GM18499 (cell line): ENCODE data around the gene CNTN4.
"Not testable (repeated sequence)": the region's sequence is repeated elsewhere in the genome, so short reads cannot be mapped to it uniquely, and the experiment has no call there.

ENCODE experiments used
- ATAC-seq: cut with Tn5 transposase; IDR thresholded peaks from one replicate; pipeline ENCODE4 v1.9.1; 2021; ENCODE audit warnings: moderate number of reproducible peaks; ENCODE audit not compliant: insufficient read depth, unreplicated experiment

CNTN4 gene

DNA sequence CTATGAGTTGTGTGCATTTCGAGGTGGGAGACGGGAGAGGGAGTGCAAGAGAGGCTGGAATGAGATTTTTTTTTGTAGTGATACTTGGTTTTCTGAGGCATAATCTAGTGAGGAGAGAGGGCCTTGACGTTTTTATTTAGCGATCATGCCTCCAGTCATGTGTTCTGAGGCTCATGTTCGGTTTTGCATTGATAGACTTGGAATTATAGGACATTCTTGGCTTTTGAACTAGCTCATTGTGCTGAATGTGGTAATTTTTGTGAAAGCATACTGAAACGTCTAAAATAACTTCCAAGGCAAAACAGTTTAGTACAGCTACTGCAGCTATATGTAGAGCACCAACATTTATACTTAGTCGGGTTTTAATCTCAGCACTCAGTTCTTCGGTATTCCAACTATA is 408.1 kb downstream of the CNTN4 start:
- no peak for ATAC-seq

DNA sequence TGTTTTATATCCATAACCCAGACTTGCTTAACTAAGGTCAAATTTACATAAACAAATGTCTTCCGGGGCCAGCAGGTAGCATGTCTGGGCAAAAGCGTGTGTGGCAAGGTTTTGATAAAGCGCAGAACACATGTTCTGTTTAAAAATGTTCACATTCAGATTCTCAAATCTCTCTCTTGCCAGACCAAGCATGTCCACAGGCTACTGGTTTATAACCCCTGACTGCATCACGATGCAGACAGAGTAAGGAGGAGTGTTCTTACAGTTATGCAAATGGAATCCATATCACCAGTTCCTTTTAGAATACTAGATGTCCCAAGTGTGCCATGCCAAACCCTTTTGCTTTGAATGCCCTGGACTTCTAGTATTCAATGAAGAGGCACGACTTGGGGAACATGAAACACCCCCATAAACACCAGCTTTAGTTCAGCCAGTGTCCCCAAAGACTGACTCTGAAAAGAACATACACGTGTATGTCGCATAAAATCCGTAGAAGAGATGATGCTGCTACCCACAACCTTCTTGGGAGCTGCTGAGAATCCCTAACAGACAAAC is 412.0 kb downstream of the CNTN4 start:
- no peak for ATAC-seq

DNA sequence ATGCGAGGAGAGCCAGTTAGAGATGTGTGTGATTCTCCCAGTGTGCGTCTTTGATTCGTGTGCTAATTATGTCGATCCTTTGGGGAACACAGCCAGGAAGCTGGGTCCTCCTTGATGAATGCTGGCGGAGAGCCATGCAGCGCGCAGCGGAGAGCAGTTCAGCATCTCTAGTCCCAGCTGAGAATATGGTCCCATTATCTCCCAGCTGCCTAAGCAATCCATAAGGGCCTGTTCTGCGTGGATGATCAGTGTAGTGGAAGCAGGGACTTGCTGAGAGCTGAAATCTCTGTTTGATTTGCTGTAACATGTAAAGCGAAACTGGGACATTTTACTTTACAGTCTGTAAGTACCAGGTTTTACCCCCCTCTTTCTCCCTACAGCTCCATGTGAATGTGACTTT is 412.7 kb downstream of the CNTN4 start:
- ATAC-seq = no peak

DNA sequence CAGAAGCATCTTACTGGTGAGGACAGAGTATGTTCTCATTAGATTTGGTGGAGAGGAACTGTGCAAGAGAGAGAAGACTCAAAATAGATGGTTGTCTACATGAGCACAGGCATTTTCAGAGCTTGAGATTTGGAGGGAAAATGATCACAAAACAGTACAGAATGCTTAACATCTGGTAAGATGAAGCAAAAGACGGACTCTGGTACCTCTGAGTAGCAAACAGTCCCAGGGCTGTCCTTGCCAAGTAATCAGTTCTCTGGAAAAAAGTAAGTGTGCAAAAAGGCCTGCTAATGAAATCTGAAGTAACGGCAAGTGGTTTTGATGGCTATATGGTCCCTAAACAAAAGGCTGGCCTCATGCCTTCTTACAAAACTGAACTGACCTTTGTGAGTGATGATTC is 414.2 kb downstream of the CNTN4 start:
- no peak for ATAC-seq

DNA sequence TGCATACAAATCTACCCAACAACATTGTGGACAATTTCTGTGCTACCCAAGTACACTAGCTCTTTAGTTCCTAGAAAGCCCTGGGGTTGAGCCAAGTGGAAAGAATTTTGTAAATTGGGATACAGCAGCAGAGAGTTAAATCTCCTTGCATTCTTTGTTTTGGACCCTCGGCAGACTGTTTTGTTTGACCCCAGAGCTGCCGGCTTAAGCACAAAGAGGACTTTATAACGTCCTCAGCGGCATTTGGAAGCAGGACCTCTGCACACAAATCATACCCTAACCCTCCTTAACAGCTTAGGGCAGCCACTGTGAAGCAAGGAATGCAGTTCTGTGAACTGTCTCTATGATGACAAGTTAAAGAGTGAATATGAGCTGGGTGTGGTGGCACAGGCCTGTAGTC is 415.3 kb downstream of the CNTN4 start:
- no peak for ATAC-seq

DNA sequence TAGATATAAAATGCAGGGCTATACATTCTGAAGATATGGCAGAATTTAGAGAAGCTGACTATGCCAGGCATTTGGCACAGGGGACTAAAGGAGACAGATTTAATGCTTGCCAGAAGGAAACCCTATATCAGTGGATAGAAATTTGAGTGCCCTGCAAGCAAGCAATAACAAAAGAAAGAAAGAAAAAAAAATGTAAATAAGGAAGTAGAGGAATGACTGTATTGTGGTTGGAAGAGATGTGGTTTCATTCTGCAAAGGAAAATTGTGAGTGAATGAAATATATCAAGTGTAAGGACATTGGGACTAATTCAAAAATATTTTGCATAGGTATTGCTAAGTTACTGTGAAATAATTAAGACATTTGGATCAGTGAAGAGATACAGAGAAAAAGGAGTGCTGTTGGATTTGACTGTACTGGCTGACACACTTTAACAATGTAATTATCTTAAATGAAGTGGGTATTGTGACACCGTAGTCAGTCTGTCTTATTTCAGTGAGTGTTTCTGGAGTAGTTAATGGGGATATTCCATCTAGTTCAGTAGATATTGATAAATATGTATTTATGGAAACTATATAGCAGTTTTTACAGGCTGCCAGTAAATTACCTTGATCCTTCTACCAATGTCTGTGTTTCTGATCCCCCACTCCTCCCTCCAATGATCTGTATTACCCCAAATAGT is 418.2 kb downstream of the CNTN4 start:
- ATAC-seq = no peak

DNA sequence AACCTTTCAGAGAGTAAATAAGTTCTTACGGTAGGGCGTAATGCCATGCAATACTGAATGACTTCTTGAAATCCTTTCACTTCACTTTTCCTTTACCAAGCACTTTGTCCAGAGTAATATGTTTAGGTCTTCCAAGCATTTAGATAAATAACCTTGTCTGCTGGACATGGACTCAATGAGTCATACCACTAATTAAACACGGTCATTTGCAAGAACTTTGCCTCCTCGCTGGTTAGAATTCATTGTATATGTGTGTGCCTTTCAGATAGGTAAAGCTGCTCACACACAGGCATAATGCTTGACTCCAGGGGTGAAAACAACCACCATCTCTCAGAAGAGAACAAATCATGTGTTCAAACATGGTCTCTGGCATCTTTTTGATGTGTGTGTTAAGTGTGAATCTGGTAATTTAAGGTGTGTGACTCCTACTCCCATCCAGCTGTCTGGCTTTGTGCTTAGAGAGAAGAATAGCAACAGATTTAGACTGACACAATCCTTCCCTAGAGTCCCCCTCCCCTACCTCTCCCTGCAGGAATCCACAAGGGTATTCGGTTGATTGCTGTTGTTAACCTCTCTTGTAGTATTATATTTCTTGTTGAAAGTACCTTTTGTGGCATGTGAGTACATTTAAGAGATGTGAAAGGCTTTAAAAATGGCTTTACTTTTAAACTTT is 419.0 kb downstream of the CNTN4 start:
- no peak for ATAC-seq

DNA sequence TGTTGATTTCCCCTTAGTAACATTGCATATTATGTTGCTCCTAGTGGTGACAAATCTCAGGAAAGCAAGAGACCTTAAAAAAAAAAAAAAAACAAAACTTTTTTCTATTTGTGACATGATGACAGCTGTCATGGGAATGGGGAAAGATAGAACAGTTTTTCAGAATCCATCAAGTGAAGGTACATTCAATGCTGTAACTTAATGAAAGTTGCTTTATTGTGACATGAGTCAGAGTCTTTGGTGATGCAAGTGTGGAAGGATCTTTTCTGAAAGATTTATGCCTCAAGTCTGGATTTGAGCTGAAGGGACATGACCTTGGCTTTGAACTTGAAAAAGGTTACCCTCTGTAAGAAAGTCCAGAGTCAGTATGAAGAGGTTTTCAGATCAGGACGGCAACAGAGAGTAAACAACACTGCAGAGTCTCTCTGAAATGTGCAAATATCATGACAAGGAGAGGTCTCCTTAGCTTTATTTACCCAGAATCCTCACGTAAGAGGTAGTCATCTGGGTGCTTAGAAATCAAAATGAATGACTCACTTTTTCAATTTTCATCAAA is 424.7 kb downstream of the CNTN4 start:
- ATAC-seq = no peak

DNA sequence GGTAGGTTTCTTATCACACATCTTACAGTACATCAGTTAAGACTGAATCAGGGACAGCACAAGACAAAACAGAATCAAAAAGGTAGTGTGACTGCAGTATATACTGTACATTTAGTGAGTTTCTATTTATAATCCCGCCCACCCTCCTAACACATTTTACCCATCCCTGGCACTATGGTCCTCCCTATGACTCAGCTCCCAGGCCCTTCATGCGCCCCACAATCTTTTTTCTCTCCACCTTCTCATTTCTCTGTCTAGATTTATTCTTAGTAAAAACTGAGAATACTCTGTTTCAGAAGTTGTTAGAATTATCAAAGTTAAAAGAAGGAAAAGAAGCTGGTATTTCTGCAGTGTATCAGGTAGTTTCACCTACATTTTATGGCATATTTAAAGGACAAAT is 427.3 kb downstream of the CNTN4 start:
- ATAC-seq = no peak

DNA sequence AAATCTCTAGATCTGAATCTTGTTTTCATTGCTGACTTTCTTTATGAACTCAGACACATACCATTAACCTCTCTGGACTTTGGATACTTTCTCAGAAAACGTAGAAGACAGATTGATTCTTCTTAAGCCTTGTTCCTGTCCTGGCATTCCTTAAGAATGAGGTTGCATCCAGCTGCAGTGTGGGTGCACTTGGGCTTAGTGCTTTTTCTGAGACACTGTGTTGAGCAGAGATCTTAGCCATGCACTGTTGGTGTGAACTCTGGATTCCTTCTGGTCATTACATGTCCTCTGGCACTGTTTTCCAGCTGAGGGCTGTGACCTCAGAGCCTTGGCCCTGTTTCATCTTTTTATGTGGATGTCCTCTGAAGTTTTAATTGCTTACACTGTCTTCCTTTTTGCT is 428.3 kb downstream of the CNTN4 start:
- no peak for ATAC-seq

DNA sequence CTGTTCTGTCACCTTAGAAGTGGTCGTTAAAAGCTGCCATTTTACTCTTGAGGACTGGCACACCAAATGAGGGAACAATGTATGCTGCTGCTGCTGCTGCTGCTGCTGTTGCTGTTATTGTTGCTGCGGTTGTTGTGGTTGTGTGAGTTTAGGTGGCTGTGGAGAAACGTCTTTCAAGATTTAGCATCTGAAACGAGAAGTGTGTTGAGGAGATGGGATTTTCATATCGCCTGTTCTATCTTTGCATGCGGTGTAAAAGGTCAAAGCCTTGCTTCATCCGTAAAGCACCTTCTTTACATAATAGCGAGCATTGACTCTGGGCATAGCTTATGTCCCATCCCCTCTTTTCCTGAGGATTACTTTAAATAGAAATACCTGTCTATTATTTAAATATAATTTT is 428.7 kb downstream of the CNTN4 start:
- not testable (repeated sequence) for ATAC-seq

DNA sequence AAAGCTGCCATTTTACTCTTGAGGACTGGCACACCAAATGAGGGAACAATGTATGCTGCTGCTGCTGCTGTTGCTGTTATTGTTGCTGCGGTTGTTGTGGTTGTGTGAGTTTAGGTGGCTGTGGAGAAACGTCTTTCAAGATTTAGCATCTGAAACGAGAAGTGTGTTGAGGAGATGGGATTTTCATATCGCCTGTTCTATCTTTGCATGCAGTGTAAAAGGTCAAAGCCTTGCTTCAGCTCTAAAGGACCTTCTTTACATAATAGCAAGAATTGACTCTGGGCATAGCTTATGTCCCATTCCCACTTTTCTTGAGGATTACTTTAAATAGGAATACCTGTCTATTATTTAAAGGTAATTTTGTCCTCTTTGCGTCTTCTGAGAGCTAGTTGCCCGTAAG is 436.1 kb downstream of the CNTN4 start:
- not testable (repeated sequence) for ATAC-seq

DNA sequence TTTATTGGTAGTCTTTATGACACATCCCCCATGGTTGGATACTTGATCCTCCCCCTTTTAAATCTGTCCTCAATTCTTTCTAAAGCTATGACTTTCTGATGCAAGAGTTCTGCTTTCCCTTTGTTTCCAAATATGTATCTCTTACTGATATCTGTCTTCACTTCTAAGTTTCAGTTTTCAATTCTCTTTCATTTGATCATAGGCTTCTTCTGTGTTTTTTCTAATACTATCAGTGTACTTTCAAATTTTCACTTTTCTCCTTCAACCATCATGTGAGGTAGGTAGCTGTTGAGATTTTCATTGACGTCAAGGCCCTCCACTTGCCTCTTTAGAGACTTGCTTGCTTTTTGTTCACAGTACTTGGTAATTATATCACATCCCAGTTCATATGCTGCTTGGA is 436.5 kb downstream of the CNTN4 start:
- no peak for ATAC-seq

DNA sequence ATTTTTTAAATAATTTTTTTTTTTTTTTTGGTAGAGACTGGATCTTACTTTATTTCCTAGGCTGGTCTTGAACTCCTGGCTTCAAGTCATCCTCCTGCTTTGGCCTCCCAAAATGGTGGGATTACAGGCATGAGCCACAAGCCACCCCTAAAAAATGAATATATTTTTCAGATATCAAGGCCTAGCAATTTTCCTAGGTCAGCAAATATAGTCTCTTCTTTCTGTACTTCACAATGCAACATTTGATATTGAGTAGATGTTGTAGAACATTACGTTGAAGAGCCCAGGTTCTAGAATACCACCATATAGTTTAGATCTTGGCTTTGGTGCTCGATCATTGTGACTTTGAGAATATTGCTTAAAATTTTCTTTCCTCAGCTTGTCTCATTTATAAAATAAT is 437.9 kb downstream of the CNTN4 start:
- no peak for ATAC-seq

DNA sequence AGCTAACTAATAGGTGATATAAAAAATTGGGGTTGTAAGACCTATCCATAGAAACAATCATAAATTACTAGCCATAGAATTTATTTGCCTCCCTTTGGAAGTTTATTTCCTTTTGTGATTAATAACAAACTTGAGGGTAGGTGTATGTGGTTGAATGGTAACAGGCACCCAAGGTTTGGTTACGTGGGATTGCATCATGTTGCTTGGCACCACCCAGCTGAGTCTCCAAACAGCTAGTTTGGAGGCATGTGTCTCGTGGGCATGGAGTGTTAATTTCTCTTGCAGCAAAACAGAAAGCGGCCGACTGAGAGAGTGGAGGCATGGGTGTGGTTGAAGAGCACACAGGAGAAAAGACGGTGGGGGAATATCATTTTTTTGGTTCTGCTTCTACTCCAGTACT is 441.4 kb downstream of the CNTN4 start:
- ATAC-seq = no peak

DNA sequence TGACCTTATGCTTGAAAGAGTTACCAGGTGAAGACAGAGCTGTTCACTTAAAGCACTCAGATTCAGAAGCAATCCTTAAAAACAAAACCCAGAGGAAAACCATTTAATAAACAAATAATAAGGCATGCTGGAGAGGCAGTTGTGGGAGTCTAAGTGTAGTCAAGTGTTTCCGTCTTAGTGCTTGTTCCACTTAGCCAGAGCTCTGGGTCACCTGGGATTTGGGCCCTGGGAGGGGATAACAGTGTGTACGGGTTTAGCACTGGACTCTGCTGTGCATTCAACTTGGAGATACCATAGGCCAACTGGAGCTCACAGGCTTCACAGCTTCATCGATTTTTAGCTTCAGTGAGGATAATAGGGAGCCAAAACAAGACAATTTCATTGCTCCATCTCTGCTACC is 444.6 kb downstream of the CNTN4 start:
- no peak for ATAC-seq

DNA sequence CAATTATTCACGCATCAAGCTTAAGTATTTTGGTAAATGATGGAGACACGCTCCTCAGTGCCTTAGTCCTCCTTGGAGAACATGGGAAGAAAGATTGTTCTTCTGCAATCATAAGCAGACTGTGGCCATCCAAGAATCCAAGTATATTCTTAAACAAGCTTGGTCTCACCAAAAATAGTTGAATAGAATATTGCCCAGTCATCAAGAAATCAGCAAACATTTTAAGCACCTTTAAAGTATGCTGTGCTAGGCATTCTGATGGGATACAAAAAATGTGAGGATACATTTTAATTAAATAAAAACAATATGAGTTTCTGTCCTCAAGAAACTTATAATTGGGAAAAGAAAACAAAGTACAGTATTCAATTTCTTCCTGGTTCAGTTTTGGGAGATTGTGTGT is 445.5 kb downstream of the CNTN4 start:
- no peak for ATAC-seq

DNA sequence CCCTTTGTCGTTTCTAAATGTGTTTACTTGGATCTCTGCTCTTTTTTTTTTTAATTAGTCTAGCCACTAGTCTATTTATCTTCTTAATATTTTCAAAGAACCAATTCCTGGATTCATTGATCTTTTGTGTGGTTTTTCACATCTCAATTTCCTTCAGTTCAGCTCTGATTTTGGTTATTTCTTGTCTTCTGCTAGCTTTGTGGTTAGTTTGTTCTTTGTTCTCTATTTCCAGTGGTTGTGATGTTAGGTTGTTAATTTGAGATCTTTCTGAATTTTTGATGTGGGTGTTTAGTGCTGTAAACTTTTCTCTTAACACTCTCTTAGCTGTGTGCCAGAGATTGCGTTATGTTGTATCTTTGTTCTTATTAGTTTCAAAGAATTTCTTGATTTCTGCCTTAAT is 446.1 kb downstream of the CNTN4 start:
- no peak for ATAC-seq

DNA sequence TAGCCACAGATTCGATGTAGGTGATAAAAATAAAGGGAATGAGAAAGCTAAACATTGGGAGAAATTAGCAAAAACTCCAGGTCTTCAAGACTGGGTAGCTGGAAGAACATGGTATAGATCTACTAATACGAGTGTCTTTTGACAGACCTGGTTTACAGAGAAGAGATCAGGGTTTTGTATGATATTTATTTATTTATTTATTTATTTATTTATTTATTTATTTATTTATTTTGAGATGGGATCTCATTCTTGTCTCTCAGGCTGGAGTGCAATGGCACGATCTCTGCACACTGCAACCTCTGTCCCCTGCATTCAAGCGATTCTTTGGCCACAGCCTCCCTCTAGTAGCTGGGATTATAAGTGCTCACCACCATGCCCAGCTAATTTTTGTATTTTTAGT is 448.4 kb downstream of the CNTN4 start:
- no peak for ATAC-seq

DNA sequence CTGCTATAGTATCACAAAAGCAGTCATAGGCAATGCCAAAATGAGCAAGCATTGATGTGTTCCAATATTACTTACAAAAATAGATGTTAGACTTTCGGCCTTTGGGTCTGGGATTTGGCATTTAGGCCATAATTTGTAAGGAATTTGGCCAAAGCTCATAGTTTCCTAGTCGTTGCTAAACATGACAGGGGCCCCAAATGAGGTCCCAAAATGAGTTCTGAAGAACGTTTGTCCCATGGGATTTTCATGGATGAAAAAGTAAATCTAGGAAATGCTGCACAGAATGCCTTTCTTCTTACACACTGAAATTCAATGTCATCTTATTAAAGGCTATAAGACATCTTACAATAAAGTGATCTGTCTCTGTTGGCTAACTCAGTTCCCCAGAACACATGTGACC is 456.0 kb downstream of the CNTN4 start:
- ATAC-seq = no peak

DNA sequence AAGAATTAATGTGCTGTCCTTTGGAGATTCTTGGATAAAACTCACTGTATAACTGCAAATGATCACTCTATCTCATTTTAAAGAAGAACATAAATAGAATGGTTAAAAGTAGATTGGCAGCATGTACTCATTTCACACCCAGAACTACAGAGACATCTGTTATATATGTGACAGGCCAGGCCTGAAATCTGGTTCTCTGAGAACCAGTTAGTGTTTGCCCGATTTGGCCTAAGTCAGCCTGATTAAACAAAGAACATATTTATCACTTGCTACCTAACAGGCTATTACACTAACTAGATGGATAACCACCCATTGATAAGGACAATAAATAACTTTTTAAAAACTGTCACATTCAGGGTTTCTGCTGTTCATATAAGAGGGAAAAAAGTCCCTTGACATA is 460.1 kb downstream of the CNTN4 start:
- ATAC-seq = no peak

DNA sequence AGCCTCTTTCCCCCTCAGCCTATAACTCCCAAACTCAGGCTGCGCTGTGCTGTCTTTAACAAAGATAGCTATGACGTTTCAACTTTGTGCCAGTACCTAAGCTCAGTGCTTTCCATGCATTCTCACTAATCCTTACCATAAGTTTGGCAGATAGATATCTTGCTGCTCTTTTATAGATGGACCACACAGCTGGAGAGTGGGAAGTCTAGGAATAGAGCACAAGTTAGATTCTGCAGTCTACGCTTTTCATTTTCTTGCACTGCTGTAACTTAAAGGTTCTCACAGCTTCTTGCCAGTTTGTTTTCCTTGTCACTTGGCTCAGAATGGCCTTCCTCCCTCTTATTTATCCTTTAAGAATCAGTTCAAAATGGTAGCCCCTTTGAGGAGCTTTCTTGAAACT is 468.8 kb downstream of the CNTN4 start:
- no peak for ATAC-seq
